ENCODE results near the gene LKAAEAR1.
A peak's percentile ranks its signal among the peaks of the same experiment; 100 is the strongest.

Gene LKAAEAR1

DNA sequence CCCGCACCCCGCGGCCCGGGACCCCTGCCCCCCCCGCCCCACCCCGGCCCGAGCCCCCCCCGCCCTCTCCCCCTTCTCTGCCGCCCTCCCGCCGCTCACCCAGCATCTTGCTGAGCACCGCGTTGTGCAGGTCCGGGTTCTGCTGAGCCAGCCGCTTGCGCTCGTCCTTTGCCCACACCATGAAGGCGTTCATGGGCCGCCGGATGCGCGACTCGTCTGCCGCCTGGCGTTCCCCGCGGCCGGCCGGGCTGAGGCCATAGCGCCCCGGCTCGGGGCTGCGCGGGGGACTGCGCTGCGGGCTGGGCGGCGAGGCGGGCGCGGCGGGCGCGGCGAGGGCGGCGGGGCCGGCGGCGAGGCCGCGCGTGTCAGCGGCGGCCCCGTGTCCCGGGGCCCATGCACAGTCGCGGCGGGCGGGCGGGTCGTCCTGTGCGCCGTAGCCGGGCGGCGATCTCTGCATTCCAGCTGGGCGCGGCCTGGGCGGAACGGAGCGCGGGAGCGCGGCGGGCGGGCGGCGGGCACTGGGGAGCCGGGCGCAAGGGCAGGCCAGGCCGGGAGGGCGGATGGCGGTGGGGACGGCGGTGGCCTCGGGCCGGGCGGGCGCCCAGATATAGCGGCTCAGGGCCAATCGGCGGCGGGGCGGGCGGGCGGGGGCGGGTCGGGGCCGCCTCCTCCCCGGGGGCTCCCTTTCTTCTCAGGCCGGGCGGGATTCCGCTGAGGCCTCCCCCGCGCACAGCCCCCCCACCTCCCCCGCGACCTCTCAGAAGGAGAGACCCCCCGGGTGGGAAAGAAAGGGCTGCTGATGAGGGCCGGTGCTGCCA lies 34.9 kb downstream of the LKAAEAR1 start, which contains the start of gene SOX18:
TSS of gene SOX18 (minus strand) at position 580 of the 818 bp plus-strand sequence. CDS start at position 457, 123 bp downstream.
- DNase-seq = peak in 1 of 2 donors; percentile 64

DNA sequence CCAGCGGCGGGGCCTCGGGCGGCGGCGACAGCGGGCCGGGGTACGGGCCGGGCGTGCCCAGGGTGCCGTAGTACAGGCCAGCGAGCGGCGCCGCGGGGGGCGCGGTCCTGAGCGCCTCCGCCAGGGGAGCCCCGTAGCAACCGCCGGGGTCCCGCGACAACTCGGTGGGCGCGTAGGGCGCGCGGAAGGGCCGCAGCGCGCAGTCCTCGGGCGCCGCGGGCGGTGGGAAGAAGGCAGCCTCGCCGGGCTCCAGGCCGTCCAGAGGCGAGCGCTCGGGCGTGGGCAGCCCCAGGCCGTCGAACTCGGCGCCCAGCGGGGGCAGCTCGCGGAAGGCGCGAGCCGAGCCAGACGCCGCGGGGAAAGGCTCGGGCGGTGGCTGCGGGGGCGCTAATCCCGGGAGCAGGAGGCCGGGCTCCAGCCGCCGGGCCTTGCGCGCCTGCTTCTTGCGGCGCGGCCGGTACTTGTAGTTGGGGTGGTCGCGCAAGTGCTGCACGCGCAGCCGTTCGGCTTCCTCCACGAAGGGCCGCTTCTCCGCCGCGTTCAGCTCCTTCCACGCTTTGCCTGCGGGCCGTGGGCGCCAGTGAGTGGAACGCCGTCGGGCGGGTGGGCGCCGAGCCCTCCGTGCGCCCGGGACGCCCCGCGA lies 35.7 kb downstream of the LKAAEAR1 start:
- peak overlapping the region in 1 of 2 donors; percentile 15 for H3K4me3 Mint-ChIP-seq
- H3K27ac Mint-ChIP-seq = no peak overlapping the region
- no peaks in the 10 kb centered on the region for H3K9me3 Mint-ChIP-seq
- H3K27me3 Mint-ChIP-seq = peaks cover 72% of the 10 kb centered on the region
- no peak for DNase-seq
- peak; percentile 10 for ATAC-seq
- peaks cover 27% of the 10 kb centered on the region for H3K4me1 Mint-ChIP-seq

More for the DNA sequence above, 34.9 kb downstream of the LKAAEAR1 start, which contains the start of gene SOX18:
- no peaks in the 10 kb centered on the region for H3K9me3 Mint-ChIP-seq
- H3K27ac Mint-ChIP-seq = no peak within 1 kb of the TSS
- ATAC-seq = peak; percentile 71
- H3K4me3 Mint-ChIP-seq = peak within 1 kb of the TSS; percentile 80 to 81
- H3K27me3 Mint-ChIP-seq = peaks cover 79% of the 10 kb centered on the region
- peaks cover 33% of the 10 kb centered on the region for H3K4me1 Mint-ChIP-seq

DNA sequence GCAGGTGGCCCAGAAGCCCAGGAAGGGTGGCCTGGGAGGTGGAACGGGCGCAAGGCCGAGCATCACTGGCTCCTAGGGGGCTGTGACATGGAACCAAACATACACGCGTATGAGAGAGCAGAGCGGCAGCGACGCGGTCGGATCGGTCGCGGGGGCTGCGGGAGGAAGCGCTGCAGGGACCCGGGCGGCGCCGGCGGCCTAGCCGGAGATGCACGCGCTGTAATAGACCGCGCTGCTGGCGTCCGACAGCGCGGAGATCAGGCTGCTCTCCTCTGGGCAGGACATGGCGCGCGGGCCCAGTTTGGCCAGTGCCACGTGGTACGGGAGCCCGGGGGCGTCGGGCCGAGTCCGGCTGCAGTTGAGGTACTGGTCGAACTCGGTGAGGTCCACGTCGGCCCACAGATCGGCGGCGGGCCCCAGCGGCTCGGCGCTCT lies 36.2 kb downstream of the LKAAEAR1 start:
- Mint-ChIP-seq H3K27me3 (peaks cover 67% of the 10 kb centered on the region), H3K9me3 (no peaks in the 10 kb centered on the region), H3K27ac (no peak overlapping the region), H3K4me1 (peaks cover 22% of the 10 kb centered on the region), H3K4me3 (peak overlapping the region in 1 of 2 donors; percentile 31)
- ATAC-seq (no peak), DNase-seq (no peak)

DNA sequence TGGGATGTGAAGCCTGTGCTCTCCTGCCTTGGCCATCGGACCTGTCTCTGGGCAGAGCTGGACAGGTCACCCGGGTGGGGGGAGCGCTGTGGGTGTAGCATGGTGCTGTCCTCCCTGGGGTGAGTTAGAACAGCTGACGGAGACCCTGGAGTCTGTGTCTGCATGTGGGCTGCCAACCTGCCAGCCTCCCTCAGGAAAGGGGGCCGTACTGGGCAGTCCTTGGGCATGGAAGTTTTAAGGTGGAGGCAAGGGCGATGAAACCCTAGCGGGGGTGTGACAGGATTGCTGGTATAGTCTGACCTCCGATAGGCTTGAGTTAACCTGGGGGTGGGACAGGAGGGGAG lies 37.2 kb downstream of the LKAAEAR1 start:
- Mint-ChIP-seq H3K9me3 (no peaks in the 10 kb centered on the region), H3K27ac (no peak overlapping the region), H3K4me1 (peaks cover 25% of the 10 kb centered on the region), H3K4me3 (no peak overlapping the region), H3K27me3 (peaks cover 57% of the 10 kb centered on the region)
- no peak for ATAC-seq
- DNase-seq = no peak

DNA sequence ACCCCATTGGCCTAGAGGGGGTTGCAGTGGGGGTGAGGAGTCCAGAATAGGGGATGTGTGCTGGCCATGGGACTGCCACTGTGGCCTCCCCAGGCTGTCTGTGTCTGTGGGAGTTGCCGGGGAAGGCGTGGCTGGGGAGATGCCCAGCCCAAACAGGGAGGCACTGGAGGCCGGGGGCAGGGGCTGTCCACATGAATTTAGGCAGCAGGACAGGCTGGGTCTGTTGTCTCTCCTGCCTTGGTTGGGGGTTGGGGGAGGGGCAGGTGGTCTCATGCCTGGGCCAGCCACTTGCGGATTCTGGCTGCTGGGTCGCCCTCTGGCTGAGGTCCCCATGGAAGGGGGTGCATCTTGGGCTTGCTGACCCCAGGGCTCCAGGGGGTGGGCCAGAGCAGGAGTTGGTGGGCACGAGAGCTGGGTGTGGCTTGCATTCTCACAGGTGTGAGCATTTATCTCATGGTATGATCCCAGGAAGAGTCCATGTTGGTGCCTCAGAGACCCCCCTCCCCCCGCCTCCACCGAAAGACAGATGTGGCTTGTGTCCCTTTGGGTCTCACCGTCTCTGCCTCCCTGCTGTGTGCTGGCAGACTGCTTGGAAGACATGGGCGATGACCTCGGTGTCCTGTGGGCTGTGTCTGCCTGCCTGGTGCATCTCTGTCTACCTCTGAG lies 38.7 kb downstream of the LKAAEAR1 start:
- H3K4me3 Mint-ChIP-seq = no peak overlapping the region
- ATAC-seq (no peak), DNase-seq (no peak)
- H3K4me1 Mint-ChIP-seq = peaks cover 41% of the 10 kb centered on the region
- no peak overlapping the region for H3K27ac Mint-ChIP-seq
- no peaks in the 10 kb centered on the region for H3K9me3 Mint-ChIP-seq
- H3K27me3 Mint-ChIP-seq = peaks cover 42% of the 10 kb centered on the region

DNA sequence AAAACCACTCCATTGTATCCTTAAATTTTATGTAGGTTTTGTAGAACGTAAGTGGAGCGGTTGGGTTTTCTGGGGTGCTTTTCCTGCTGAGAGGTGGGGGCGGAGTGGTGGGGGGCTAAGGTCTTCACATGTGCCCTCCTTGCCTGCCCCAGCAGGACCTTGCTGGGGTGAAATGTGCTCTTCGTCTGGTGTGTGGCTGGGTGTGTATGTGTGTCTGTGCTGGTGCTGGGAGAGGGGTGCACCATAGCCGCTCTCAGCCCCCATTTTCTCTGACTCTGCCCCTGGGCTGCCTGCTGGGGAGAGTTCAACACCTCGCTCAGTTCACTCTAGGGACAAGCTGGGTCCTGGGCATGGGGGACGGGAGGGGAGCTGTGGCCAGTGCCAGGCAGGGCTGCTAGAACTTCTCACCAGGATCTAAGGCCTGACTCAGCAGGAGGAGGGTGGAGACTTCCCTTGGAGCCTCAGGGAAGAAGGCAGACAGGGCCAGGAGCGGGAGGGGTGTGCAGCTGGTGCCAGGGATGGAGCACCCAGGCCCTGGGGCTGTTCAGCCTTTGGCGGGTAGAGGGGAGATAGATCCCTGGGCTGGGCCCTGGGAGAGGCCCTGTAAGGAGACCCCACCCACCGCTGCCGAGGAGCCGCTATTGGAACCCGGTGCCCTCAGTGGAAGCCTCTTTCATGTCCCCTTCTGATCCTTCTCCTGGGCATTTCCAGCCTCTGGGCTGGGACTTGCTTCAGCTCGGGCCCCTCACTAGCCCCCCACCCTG lies 39.5 kb downstream of the LKAAEAR1 start:
- no peaks in the 10 kb centered on the region for H3K9me3 Mint-ChIP-seq
- no peak overlapping the region for H3K4me3 Mint-ChIP-seq
- peaks cover 49% of the 10 kb centered on the region for H3K4me1 Mint-ChIP-seq
- no peak overlapping the region for H3K27ac Mint-ChIP-seq
- peaks cover 40% of the 10 kb centered on the region for H3K27me3 Mint-ChIP-seq
- DNase-seq = no peak
- no peak for ATAC-seq

DNA sequence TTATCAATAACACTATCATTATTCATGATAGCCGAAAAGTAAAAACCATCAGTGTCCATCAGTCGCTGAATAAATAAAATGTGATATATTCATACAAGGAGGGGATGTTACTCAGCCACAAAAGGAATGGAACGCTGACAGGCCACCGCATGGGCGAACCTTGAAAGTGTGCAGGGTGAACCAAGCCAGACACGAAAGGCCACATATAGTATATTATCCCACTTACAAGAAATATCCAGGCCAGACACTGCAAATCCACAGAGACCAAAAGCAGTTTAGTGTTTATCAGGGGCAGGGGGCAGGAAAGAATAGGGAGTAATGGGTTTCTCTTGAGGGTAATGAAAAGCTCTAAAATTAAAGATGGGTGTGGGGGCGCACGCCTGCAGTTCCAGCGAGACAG lies 40.4 kb downstream of the LKAAEAR1 start:
- Mint-ChIP-seq H3K4me1 (peaks cover 55% of the 10 kb centered on the region), H3K27me3 (peaks cover 33% of the 10 kb centered on the region), H3K27ac (no peak overlapping the region), H3K9me3 (no peaks in the 10 kb centered on the region), H3K4me3 (no peak overlapping the region)
- no peak for DNase-seq
- ATAC-seq = no peak

DNA sequence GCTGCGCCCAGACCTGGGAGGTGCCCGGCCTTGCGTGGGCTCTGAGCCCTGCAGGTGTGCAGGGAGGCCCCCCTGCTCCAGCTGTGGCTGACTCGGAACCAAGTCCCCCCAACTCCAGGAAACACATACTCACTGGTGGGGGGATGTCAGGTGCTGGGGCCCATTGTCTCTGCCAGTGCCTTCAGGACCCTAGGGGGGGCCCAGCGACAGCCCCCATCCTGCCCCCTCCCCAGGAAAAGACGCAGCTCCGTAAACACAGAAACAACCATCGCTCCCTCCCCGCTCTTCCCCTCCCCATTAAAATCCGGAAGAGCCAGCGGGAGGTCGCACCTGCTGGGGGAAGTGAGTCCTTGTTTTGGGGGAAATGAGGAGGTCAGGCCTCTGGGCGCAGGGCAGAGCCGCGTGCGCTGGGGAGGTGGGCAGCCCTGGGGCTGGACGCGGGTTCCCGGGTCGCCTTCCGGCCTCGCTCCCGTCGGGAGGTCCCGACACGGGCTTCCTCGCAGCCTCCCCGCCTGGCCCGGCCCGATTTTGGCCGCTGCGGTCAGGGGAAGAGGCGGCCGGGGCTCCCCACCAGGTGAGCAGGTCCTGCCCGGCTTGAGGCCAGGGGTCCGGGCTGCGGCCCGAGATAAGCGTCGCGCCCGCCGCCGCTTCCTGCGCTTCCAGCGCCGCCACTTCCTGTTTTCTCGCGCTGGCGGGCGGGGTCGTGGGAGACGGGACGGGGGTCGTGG lies 42.0 kb downstream of the LKAAEAR1 start:
- no peak for ATAC-seq
- Mint-ChIP-seq H3K27me3 (peaks cover 23% of the 10 kb centered on the region), H3K27ac (peak overlapping the region; percentile 91 to 93), H3K9me3 (no peaks in the 10 kb centered on the region), H3K4me3 (peak overlapping the region; percentile 85 to 91), H3K4me1 (peaks cover 66% of the 10 kb centered on the region)
- DNase-seq = no peak

DNA sequence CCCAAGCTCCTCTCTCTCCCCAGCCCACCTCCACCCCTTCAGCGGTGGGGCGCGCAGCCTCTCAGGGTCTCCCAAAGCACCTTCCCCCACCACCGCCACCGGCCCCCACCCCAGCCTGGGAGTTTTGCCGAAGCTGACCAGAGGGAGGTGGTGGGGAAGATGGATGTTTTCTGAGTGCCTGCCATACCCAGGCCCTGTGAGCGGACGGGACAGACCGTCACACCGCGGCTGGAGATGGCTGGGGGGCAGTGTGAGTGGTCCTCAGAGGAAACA lies 42.5 kb downstream of the LKAAEAR1 start:
- peaks cover 18% of the 10 kb centered on the region for H3K27me3 Mint-ChIP-seq
- peaks cover 66% of the 10 kb centered on the region for H3K4me1 Mint-ChIP-seq
- H3K4me3 Mint-ChIP-seq = peak overlapping the region; percentile 85 to 91
- no peak for ATAC-seq
- H3K27ac Mint-ChIP-seq = peak overlapping the region; percentile 91 to 93
- H3K9me3 Mint-ChIP-seq = no peaks in the 10 kb centered on the region
- no peak for DNase-seq

DNA sequence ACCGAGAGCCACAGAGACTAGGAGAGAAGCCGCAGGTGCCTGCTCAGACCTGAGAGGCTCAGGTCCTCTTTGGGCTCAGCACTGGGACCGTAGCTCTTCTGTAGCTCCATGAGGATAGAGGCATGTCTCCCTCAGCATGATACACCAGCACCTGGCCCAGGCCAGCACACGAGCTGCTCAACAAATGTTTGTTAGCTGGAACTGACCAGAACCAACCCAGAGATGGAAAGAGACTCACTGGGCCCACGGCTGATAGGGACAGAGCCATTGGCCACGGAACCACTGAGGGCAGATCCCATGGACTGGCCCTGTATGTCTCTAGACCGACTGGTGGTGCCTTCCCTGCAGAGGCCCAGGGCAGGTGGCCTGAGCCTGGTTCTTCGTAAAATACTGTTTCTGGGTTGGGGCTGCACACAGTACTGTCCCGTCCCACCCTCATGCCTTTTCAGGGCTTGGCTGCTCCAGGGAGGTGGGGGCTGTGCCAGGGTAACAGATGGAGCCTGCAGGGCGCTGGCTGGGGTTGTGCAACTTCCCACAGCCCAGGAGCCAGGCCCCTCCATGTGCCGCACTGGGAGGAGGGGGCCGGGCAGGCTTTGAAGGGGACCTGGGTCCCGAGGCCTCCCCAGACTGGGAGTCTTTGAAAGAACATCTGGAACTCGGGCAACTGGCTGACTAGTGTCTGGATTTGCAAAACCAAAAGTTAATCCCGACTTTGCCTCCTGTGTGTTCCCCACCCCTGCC lies 43.0 kb downstream of the LKAAEAR1 start:
- DNase-seq (no peak), ATAC-seq (no peak)
- H3K27me3 Mint-ChIP-seq = peaks cover 13% of the 10 kb centered on the region
- peaks cover 66% of the 10 kb centered on the region for H3K4me1 Mint-ChIP-seq
- H3K27ac Mint-ChIP-seq = peak overlapping the region in 1 of 2 donors; percentile 93
- no peaks in the 10 kb centered on the region for H3K9me3 Mint-ChIP-seq
- peak overlapping the region; percentile 85 to 91 for H3K4me3 Mint-ChIP-seq

DNA sequence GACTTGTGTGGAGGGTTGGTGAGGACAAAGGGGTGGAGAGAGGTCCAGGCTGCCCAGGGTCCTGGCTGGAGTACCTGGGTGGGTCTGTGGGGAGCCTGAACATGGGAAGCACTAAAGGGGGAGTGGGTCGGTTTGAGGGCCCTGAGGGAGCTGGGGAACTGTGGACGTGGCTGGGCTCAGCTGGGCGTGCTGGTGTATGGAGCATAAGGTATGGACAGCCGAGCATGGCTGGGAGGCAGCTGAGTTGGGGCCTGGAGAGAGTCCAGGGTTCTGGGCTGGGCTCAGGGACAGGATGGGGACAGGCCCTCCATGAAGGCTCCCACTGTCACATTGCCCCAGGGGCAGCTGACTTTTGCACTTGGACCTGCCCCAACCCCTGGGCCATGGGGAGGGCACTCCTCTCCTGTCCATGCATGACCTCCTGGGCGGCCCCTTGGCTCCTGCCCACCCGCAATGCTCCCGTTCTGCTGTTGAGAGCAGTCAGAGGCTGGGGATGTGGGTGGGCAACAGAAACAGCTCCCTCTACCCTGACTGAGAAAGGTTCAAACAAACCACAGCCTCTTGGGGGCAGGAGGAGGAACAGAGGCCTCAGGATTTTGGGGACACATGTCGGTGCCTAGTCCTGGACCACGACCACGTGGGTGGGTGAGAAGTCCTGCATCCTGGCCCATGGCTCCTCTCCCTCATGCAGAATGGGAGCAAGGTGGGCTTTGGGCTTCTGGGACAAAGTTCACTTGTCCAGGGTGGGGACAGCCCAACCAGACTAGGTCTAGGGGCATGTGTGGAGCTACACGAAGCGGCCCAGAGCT lies 43.8 kb downstream of the LKAAEAR1 start:
- DNase-seq (no peak), ATAC-seq (no peak)
- H3K4me3 Mint-ChIP-seq = peak overlapping the region; percentile 16 to 85
- H3K9me3 Mint-ChIP-seq = no peaks in the 10 kb centered on the region
- peaks cover 8% of the 10 kb centered on the region for H3K27me3 Mint-ChIP-seq
- H3K4me1 Mint-ChIP-seq = peaks cover 67% of the 10 kb centered on the region
- peak overlapping the region in 1 of 2 donors; percentile 27 for H3K27ac Mint-ChIP-seq

DNA sequence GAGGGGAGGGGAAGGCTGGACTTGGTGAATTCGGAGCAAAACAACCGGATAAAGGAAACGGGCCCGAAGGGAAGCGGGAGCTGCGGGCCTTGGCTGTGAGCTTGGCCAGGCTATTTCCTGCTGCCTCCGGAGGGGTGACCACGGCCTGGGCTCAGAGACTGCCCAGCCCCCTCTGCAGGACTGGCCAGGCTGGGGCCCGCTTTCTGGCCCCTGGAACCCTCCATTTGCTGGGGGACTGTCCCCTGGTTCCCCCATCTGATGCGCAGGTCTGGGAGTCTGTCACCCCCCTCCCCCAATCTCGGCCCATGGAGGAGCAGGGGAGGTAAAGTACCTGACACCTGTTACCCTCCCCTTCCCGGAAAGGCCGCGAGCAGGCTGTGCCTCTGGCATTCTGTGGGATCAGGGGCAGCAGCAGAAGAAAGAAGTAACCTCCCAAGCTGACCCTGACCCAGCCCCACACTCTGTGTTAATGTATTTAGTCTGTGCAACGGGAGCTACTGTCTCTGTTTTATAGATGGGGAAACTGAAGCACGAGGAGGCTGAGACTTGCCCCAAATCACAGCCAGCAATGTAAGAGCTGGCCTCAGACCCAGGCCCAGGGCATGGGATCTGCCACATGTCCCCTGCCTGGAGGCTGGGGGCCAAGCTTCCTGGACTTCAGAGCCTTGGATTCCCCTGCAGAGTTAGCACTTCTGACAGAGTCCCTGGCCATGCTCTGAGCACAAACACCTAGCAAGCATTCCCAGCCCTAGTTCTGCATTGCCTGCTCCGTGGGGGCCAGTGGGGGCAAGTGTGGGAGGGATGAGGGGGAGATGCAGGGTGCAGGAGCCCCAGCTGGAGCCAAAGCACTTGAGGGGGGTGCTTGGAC lies 44.7 kb downstream of the LKAAEAR1 start:
- H3K27ac Mint-ChIP-seq = peak overlapping the region; percentile 89 to 94
- H3K4me3 Mint-ChIP-seq = peak overlapping the region; percentile 85 to 86
- H3K4me1 Mint-ChIP-seq = peaks cover 71% of the 10 kb centered on the region
- peaks cover 8% of the 10 kb centered on the region for H3K27me3 Mint-ChIP-seq
- ATAC-seq (no peak), DNase-seq (no peak)
- no peaks in the 10 kb centered on the region for H3K9me3 Mint-ChIP-seq

All from stimulated activated naive CD8-positive, alpha-beta T cell treated with anti-CD3 and anti-CD28 coated beads, Interleukin-15, amount 100 ng/mL, for 72 hours (primary cell).